Measurements from ENCODE around the gene POPDC2.

POPDC2 gene

DNA sequence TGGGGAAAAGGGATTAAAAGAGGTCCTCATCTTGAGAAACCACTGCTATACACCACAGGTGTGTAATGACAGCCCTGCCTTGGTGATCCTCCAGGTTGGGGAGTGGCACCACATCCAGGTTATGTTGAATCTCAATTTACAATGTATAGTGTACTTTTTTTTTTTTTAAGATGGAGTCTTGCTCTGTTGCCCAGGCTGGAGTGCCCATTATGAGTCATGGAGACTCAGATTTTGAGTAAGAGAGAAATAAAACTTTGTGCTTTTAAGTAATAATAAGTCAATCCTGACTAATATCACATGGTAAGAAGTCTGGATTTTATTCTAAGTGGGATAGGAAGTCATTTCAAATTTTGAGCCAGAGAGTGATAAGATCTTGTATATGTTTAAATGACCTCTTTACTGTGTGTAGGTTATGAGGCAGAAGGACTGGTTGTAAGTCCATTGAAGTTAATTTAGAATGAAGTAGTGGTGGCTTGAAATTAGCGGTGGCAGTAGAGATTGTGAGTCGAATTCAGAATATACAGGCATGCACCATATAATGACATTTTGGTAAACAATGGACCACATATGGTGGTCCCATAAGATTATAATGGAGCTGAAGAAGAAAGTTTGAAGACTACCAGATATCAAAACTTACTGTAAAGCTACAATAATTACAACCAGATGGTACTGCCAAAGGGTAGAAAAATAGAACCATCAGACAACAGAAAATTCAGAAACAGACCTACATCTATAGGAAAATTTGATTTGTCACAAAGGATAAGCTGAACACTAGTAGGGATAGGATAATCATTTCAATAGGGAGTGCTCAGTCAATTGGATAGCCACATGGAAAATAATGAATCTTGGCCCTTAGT is 20.7 kb downstream of the POPDC2 start:
- DNase-seq (ENCODE audit: low read depth) = no peak

GRCh38 chr3:119637679-119638477 is 22.5 kb downstream of the POPDC2 start:
- no peak for DNase-seq (ENCODE audit: low read depth)

DNA sequence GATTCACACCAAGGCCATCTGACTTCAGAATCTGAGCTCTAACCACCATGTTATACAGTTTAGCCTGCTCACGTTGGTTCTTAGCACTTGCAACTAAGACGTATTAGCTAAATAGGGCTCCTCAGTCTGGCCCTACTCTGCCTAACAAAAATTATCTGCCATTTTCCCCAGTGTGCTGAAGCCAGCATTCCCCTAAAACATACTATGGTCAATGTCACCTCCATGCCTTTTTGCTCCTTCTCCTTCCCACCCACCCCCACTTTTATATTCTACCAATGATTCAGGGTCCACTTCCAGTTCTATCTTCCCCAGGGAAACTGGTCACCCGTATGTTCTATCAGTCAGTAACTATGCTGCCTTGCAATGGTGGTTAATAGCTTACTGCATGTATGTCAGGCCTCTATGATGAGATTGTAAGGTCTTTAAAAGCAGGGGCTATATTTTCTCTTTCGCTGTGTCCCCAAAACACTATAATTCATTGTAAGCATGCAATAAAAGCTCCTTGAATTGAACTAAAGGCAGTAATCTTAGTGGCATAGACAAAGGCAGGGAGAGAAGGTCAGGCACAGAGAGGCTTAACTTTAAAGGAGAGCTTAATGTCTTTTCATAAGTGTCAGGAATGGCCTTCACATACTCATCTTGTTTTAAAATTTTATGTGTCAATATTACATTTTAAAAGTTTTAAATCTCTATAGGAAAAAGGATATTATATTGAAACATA is 23.3 kb downstream of the POPDC2 start:
- no peak for DNase-seq (ENCODE audit: low read depth)

DNA sequence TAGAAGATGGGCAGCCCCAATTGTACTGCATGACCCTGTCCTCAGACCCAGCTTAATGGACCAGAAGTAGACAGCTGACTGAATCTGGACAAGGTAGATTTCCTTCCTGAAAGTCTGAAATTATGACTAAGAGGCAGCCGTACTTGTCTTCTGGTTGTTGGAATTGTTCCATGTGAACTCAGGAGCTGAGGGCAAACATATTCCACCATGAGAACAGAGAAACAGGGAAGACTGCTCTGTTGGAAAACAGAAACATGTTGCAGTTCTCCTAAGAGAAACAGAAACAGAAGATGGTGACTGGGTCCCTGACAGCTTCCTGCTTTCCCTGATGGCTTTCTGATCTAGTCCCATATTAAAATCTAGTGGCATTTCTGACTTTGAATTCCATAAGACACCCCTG is 24.1 kb downstream of the POPDC2 start:
- no peak for DNase-seq (ENCODE audit: low read depth)

- DNase-seq (ENCODE audit: low read depth) = no peak
Measured at GRCh38 chr3:119635719-119636118, 24.7 kb downstream of the POPDC2 start.

GRCh38 chr3:119632829-119633228 is 27.6 kb downstream of the POPDC2 start:
- DNase-seq (ENCODE audit: low read depth) = no peak

DNA sequence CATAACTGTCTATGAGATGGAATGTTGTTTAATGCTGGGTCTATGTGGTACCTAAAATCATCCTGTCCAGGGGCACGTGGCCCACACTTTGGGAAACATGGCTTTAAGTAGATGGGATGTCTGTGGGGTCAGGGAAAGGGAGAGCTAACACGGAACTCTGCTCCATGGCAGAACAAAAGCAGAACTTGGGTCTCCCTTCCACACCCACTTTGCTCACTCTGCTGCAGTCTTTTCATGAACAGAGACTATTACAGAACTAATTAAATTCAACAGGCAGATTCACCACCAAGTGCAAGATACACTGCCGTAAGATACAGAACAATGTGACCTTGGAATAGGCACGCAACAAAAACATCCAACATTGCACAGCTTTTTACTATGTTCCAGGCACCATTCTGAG is 28.2 kb downstream of the POPDC2 start:
- no peak for DNase-seq (ENCODE audit: low read depth)

DNA sequence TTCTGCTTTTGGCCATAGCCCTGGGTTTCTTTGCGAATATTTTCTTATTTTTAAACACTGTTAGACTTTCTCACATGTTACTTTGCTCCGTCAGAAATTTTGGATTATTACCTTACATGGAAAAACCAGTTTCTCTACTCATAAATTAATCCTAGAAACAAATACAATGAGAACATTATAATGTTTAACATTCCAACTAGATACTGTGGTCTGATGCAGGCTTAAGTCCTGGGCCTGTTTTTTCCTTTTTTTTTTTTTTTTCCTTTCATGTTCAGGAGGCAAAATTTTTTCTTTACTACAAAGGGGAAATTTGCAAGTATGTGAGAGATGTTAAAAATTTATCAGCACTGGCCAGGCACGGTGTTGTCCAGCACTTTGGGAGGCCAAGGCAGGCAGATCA is 28.9 kb downstream of the POPDC2 start:
- no peak for DNase-seq (ENCODE audit: low read depth)

GRCh38 chr3:119630880-119631329 is 29.5 kb downstream of the POPDC2 start:
- no peak for DNase-seq (ENCODE audit: low read depth)

DNA sequence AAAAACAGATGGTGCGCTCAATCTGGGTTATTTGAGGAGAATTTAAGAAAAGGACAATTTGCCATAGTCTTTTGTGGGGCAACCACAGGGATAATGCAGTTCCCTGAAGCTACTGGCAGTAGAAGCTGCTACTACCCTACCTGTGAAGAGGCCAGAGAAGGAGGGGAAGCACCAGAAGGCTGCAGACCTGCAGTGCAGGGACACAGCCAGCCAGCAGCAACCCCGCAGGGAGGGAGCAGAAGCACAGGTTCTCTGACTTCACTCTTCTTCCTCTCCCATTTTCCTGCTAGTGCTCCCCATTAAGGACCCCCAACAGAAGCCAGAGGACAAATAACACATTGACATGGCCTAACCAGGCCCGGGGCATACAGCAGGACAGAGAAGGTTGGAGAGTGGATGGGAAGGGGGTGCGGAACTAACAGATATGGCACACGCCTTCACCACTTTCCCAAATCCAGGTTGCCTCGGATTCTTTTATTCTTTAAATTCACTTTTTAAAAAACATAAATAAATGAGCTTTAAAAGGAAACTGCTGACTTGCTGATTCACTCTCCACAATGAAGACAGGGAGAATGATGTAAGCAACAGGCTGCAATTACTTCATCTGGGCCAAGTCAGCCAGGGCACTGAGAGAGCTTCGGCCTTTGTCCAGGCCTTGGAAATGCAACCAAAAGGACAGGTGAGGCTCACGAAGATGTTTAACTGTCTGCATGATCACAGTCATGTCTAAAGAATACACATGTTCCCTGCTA is 30.1 kb downstream of the POPDC2 start:
- no peak for DNase-seq (ENCODE audit: low read depth)

GRCh38 chr3:119628816-119629445 is 31.5 kb downstream of the POPDC2 start:
- DNase-seq (ENCODE audit: low read depth) = no peak

DNA sequence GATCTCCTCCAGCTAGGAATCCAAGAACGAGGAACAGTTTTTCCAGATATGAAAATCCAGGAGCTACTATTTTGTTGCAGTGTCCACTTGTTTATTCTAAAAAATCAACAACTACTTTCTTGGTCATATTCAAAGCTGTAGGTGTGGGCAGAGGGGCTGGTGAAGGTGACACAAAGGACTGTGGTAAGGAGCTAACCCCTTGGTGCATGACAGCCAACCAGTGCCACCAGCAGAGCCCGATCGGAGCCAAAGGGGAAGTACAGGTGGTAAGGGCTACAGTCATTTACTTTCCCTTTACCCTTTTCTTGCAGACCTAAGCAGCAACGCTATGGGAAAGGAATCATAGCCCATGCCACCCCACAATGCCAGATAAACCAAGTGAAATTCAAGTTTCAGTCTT is 32.0 kb downstream of the POPDC2 start:
- no peak for DNase-seq (ENCODE audit: low read depth)

- DNase-seq (ENCODE audit: low read depth) = no peak
Measured at GRCh38 chr3:119627461-119627860, 32.9 kb downstream of the POPDC2 start.

DNA sequence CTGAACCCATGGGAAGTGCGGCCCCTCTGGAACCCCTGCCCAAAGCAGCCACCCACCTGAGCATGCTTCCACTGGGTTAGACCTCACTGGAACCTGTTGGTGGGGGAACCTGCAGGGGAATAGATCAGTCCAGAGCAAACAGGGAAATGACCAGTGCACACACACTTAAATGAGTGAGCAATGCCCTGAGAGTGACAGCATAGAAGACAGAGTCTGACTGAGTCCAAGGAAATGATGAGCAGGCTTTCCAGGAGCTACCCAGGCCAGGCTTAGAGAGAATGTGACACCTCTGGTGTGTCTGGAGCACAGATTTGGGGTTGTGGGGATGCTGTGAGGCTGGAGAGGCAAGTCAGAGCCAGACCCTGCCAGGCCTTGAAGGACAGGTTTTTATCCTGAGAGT is 34.2 kb downstream of the POPDC2 start:
- no peak for DNase-seq (ENCODE audit: low read depth)

DNA sequence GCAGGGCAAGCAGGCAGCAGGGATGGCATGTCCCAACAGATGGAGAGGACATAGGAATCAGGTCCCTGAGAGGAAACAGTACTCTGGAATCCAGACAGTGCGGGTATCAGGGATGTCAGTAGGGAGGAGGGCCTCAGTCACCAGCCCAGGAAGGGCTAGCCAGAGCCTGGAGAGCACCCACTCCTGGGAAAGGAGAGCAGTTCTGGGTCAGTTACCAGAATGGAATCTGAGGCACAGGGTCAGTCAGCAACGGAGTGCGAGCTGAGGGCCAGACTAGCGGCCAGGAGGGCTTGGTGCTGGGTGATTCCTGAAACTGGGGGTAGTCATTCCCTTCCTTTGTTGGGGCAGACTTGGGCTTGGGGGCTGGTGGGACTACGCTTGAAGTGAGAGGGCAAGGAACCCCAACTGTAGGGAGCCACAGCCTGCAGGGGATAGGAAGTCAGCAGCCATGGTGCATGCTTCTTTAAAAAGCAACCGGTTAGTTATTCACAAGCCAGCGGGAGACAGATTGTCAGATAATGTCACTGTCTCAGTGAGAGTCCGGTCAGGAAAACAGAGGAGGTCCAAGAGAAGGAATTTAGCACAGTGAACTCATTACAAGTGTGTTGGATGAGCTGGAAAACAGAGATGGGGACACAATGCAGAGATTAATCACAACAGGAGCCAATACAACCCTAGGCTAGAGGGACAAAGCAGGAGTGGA is 34.8 kb downstream of the POPDC2 start:
- DNase-seq (ENCODE audit: low read depth) = no peak

- no peak for DNase-seq (ENCODE audit: low read depth)
Measured at GRCh38 chr3:119624002-119624720, 36.2 kb downstream of the POPDC2 start.

DNA sequence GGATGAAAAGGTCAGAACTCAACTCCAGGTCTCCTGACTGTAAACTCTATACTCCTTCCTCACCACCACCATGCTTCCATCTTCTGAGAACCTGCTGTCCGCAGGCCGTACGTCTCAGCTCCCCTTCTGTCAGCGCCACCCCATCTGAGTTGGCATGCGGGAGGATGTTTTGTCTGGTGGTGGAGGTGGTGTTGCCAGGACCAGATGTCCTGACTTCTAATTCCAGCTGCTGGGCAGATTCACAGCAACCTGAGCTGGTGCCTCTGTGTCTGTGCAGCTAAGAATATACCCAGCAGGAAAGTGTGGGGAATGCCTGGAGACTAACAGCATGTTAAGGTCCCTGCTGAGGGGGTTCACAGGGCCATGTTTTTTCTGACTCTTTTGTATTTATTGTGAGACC is 39.5 kb downstream of the POPDC2 start:
- no peak for DNase-seq (ENCODE audit: low read depth)

DNA sequence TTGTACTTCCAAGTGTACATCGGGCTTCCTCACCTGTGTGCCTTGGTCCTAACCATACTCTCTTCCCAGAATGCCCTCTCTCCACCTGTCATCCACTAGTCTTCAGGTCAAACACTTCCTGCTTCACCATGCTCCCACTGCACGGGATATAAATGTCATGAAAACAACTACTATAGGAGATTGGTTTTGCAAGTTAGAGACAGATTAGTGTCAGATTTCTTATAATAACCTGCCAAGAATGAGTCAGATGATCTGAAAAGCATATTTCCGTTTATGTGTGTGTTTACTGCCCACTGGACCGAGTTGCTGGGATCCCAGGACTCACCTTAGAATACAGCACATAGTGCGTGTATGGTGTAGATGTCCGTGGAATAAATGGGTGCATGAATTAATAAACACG is 41.3 kb downstream of the POPDC2 start:
- DNase-seq (ENCODE audit: low read depth) = no peak

DNA sequence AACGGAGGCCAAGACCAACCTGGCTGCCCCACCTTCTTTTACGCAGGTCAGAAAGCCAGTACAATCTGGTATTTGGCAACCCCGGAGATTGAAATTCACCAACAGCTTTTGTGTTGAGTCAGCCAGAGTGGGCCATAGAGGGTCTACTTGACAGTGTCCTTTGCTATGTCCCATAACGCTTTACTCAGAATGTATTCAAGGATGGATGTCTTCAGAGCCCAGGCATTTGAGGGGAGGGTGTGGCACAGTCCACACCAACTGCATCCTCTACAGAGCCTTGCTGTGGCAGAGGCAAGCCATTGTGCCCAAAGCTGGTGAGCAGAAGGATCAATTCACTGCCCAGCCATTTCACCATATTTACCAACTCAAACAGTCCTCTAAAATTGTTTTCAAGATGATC is 44.3 kb downstream of the POPDC2 start:
- no peak for DNase-seq (ENCODE audit: low read depth)

- no peak for DNase-seq (ENCODE audit: low read depth)
Measured at GRCh38 chr3:119613872-119614271, 46.5 kb downstream of the POPDC2 start.
